Neural cell (in vitro differentiated cells): ENCODE measurements around the gene LRCOL1. TPM values are rescaled to one million over a fixed set of nuclear protein-coding genes. Genes with fewer than 3 reads are reported as not detected.

ENCODE experiments used
- H2AFZ ChIP-seq: fragments of 200-600, 300-800 bp; sonication (generic), shearing (Covaris generic); 2 replicates; pipeline ENCODE4 v1.6.0; 2014; ENCODE audit warnings: low read depth, mild to moderate bottlenecking, antibody characterized with exemption, low read length, moderate library complexity
- H3F3A ChIP-seq: fragments of 200-600 bp; shearing (Covaris generic); 2 replicates; pipeline ENCODE4 v1.6.1; 2016; ENCODE audit warnings: mild to moderate bottlenecking, moderate library complexity, mixed read lengths, antibody characterized with exemption, low read length; ENCODE audit not compliant: insufficient read depth, poor library complexity, severe bottlenecking
- H3K27ac ChIP-seq: fragments of 200-600, 300-800 bp; sonication (generic), shearing (Covaris generic); 2 replicates; pipeline ENCODE4 v1.5.1; 2014; ENCODE audit warnings: mild to moderate bottlenecking, low read length, moderate library complexity
- H3K27me3 ChIP-seq: fragments of 300-800, 200-600 bp; sonication (generic), shearing (Covaris generic); 2 replicates; pipeline ENCODE4 v1.6.0; 2014; ENCODE audit warnings: mild to moderate bottlenecking, low read depth, low read length, moderate library complexity; ENCODE audit not compliant: insufficient read depth
- H3K36me3 ChIP-seq: fragments of 300-800, 200-600 bp; sonication (generic), shearing (Covaris generic); 2 replicates; pipeline ENCODE4 v1.5.1; 2014; ENCODE audit warnings: mild to moderate bottlenecking, antibody characterized with exemption, low read length, moderate library complexity; ENCODE audit not compliant: insufficient read depth
- H3K4me2 ChIP-seq: fragments of 300-800, 200-600 bp; sonication (generic), shearing (Covaris generic); 2 replicates; pipeline ENCODE4 v1.6.0; 2014; ENCODE audit warnings: mild to moderate bottlenecking, low read length
- H3K4me3 ChIP-seq: fragments of 300-800, 200-600 bp; sonication (generic), shearing (Covaris generic); 2 replicates; pipeline ENCODE4 v1.5.1; 2014; ENCODE audit warnings: mild to moderate bottlenecking, low read length, moderate library complexity
- H3K79me2 ChIP-seq: fragments of 200-600 bp; shearing (Covaris generic); replicated peaks from 2 replicates; pipeline ENCODE4 v1.6.0; 2014; ENCODE audit warnings: mild to moderate bottlenecking, low read length, moderate library complexity; ENCODE audit not compliant: insufficient read depth
- H3K9ac ChIP-seq: fragments of 300-800, 200-600 bp; sonication (generic), shearing (Covaris generic); 2 replicates; pipeline ENCODE4 v1.6.1; 2016; ENCODE audit warnings: mild to moderate bottlenecking, low read length, mixed read lengths
- H3K9me2 ChIP-seq: fragments of 200-600 bp; shearing (Covaris generic); 2 replicates; pipeline ENCODE4 v1.6.1; 2016; ENCODE audit warnings: mild to moderate bottlenecking, low read length, mixed read lengths; ENCODE audit not compliant: insufficient read depth
- H3K9me3 ChIP-seq: fragments of 200-600, 300-800 bp; sonication (generic), shearing (Covaris generic); 2 replicates; pipeline ENCODE4 v1.6.1; 2016; ENCODE audit warnings: mild to moderate bottlenecking, mixed run types, low read length, moderate library complexity, mixed read lengths
- H4K20me1 ChIP-seq: fragments of 200-600 bp; shearing (Covaris generic); 2 replicates; pipeline ENCODE4 v1.6.1; 2016; ENCODE audit warnings: mild to moderate bottlenecking, mixed run types; ENCODE audit not compliant: insufficient read depth
- CTCF ChIP-seq: fragments of 450-650 bp; IDR thresholded peaks from 2 replicates; pipeline ENCODE4 v1.5.1; 2014; ENCODE audit warnings: antibody characterized with exemption, mild to moderate bottlenecking, moderate library complexity; ENCODE audit not compliant: poor library complexity, severe bottlenecking
- EP300 ChIP-seq: fragments of 450-650 bp; conservative IDR thresholded peaks from 2 replicates; pipeline ENCODE4 v1.6.1; 2014; ENCODE audit warnings: antibody characterized with exemption, mild to moderate bottlenecking, moderate library complexity; ENCODE audit not compliant: poor library complexity, severe bottlenecking
- EZH2 ChIP-seq: fragments of 200-600, 300-800 bp; shearing (Covaris generic), sonication (generic); IDR thresholded peaks from 2 replicates; pipeline ENCODE4 v1.6.1; 2014; ENCODE audit warnings: antibody characterized with exemption, low read length, borderline replicate concordance, mild to moderate bottlenecking; ENCODE audit not compliant: insufficient read depth, poor library complexity, severe bottlenecking
- MXI1 ChIP-seq: fragments of 450-650 bp; conservative IDR thresholded peaks from 2 replicates; pipeline ENCODE4 v1.6.1; 2014; ENCODE audit warnings: antibody characterized with exemption, mild to moderate bottlenecking; ENCODE audit not compliant: poor library complexity, severe bottlenecking
- POLR2AphosphoS5 ChIP-seq: IDR thresholded peaks from 2 replicates; pipeline ENCODE4 v1.6.1; 2012
- RAD21 ChIP-seq: fragments of 450-650 bp; conservative IDR thresholded peaks from 2 replicates; pipeline ENCODE4 v1.6.1; 2014; ENCODE audit warnings: antibody characterized with exemption, mild to moderate bottlenecking, moderate library complexity
- REST ChIP-seq: IDR thresholded peaks from 2 replicates; pipeline ENCODE4 v1.6.1; 2012; ENCODE audit warnings: borderline replicate concordance
- SMC3 ChIP-seq: fragments of 450-650 bp; conservative IDR thresholded peaks from 2 replicates; pipeline ENCODE4 v1.6.1; 2014; ENCODE audit warnings: antibody characterized with exemption, mild to moderate bottlenecking, moderate library complexity; ENCODE audit not compliant: poor library complexity
- TAF1 ChIP-seq: IDR thresholded peaks from 2 replicates; pipeline ENCODE4 v1.6.1; 2012; ENCODE audit warnings: low read depth
- polyA plus RNA-seq: library from polyadenylated mRNA; depleted of rRNA; stranded (reverse); fragments of >200 nt; gene quantifications from 2 replicates; pipeline ENCODE4 v1.2.3, GENCODE V29; 2014

LRCOL1 gene
- polyA plus RNA-seq, 1 donor from 2014 or later: not detected

- Histone ChIP-seq H3K9me3 (peaks cover 4% of the 10 kb centered on the region), H3K27ac (no peak overlapping the region), H3K4me2 (no peak overlapping the region), H3K4me3 (no peak overlapping the region), H3K9ac (no peak overlapping the region), H3F3A (no peaks in the 10 kb centered on the region), H3K27me3 (no peaks in the 10 kb centered on the region), H3K79me2 (no peaks in the 10 kb centered on the region), H2AFZ (no peak overlapping the region), H3K36me3 (no peaks in the 10 kb centered on the region), H4K20me1 (no peaks in the 10 kb centered on the region), H3K9me2 (no peaks in the 10 kb centered on the region)
- no peak for TF ChIP-seq EZH2
- TF ChIP-seq MXI1: no peak
- TF ChIP-seq RAD21: no peak
- no peak for TF ChIP-seq TAF1
- TF ChIP-seq EP300: no peak
- TF ChIP-seq CTCF: no peak
- TF ChIP-seq POLR2AphosphoS5: no peak
- TF ChIP-seq REST: no peak
Observed at GRCh38 chr12:132587781-132588180, 22.6 kb downstream of the LRCOL1 start.

GRCh38 chr12:132586929-132587328 is 23.5 kb downstream of the LRCOL1 start:
- Histone ChIP-seq H3K36me3 (no peaks in the 10 kb centered on the region), H3F3A (no peaks in the 10 kb centered on the region), H3K4me3 (no peak overlapping the region), H3K27me3 (no peaks in the 10 kb centered on the region), H3K27ac (no peak overlapping the region), H2AFZ (no peak overlapping the region), H3K9me3 (peaks cover 4% of the 10 kb centered on the region), H3K9ac (no peak overlapping the region), H3K9me2 (no peaks in the 10 kb centered on the region), H3K4me2 (no peak overlapping the region), H3K79me2 (no peaks in the 10 kb centered on the region), H4K20me1 (no peaks in the 10 kb centered on the region)
- no peak for TF ChIP-seq TAF1
- TF ChIP-seq POLR2AphosphoS5: no peak
- TF ChIP-seq SMC3: no peak
- no peak for TF ChIP-seq REST
- no peak for TF ChIP-seq EP300
- TF ChIP-seq CTCF: no peak
- TF ChIP-seq MXI1: no peak
- TF ChIP-seq EZH2: no peak
- TF ChIP-seq RAD21: no peak
